Smooth muscle cell (in vitro differentiated cells): Measurements from ENCODE around the gene HOXB5. TPM values are rescaled to one million over a fixed set of nuclear protein-coding genes. Genes with fewer than 3 reads are reported as not detected.

ENCODE experiments used
- DNase-seq: peaks from one replicate; lab custom pipeline; 2025; ENCODE audit not compliant: unreplicated experiment; lab: John Stamatoyannopoulos, UW
- H2AFZ ChIP-seq: fragments of 200-600 bp; sonication (generic); 2 replicates; pipeline ENCODE4 v1.6.0; 2016; ENCODE audit warnings: antibody characterized with exemption, low read depth, mild to moderate bottlenecking
- H3F3A ChIP-seq: fragments of 200-600 bp; sonication (generic); 2 replicates; pipeline ENCODE4 v1.6.0; 2017; ENCODE audit warnings: antibody characterized with exemption, low read depth
- H3K27ac ChIP-seq: fragments of 200-600 bp; sonication (generic); 2 replicates; pipeline ENCODE4 v1.5.1; 2016; ENCODE audit warnings: low read depth, mild to moderate bottlenecking
- H3K27me3 ChIP-seq: fragments of 200-600 bp; sonication (generic); 2 replicates; pipeline ENCODE4 v1.6.1; 2016; ENCODE audit warnings: low read depth, mild to moderate bottlenecking
- H3K36me3 ChIP-seq: fragments of 200-600 bp; sonication (generic); 2 replicates; pipeline ENCODE4 v1.5.1; 2016; ENCODE audit warnings: low read depth
- H3K4me1 ChIP-seq: fragments of 200-600 bp; sonication (generic); 2 replicates; pipeline ENCODE4 v1.5.1; 2016; ENCODE audit warnings: low read depth
- H3K4me2 ChIP-seq: fragments of 200-600 bp; sonication (generic); 2 replicates; pipeline ENCODE4 v1.6.0; 2016; ENCODE audit warnings: mild to moderate bottlenecking
- H3K4me3 ChIP-seq: fragments of 200-600 bp; sonication (generic); 2 replicates; pipeline ENCODE4 v1.5.1; 2016; ENCODE audit warnings: mild to moderate bottlenecking
- H3K79me2 ChIP-seq: fragments of 200-600 bp; sonication (generic); 2 replicates; pipeline ENCODE4 v1.6.0; 2016; ENCODE audit warnings: low read depth, mild to moderate bottlenecking
- H3K9ac ChIP-seq: fragments of 200-600 bp; sonication (generic); 2 replicates; pipeline ENCODE4 v1.6.0; 2016; ENCODE audit warnings: low read depth
- H3K9me3 ChIP-seq: fragments of 200-600 bp; sonication (generic); replicated peaks from 2 replicates; pipeline ENCODE4 v1.5.1; 2016; ENCODE audit warnings: low read depth
- H4K20me1 ChIP-seq: fragments of 200-600 bp; sonication (generic); 2 replicates; pipeline ENCODE4 v1.6.0; 2016; ENCODE audit warnings: low read depth
- CTCF ChIP-seq: fragments of 200-600 bp; sonication (generic); IDR thresholded peaks from 2 replicates; pipeline ENCODE4 v1.5.1; 2017; ENCODE audit warnings: borderline replicate concordance, mild to moderate bottlenecking, antibody characterized with exemption; ENCODE audit not compliant: insufficient read depth, poor library complexity, severe bottlenecking
- WGBS: methylation state at CpG from one replicate; pipeline ENCODE4 v1.1.7; 2016; ENCODE audit warnings: low lambda C conversion rate; 5-methylcytosine and 5-hydroxymethylcytosine counted together
- polyA plus RNA-seq: library from polyadenylated mRNA; unstranded; fragments of >200 nt; fragmentation: Nextera tagmentation; extraction: Ambion mirVana; gene quantifications from 2 replicates; pipeline ENCODE4 v1.2.1, GENCODE V29; 2016
- total RNA-seq: library from RNA; depleted of rRNA; stranded (reverse); fragments of >200 nt; gene quantifications from 2 replicates; pipeline ENCODE4 v1.2.3, GENCODE V29; 2014

The HOXB5 gene
- total and polyA plus RNA-seq, 2 experiments from 2014 or later = 0.49 to 1.8 TPM

DNA sequence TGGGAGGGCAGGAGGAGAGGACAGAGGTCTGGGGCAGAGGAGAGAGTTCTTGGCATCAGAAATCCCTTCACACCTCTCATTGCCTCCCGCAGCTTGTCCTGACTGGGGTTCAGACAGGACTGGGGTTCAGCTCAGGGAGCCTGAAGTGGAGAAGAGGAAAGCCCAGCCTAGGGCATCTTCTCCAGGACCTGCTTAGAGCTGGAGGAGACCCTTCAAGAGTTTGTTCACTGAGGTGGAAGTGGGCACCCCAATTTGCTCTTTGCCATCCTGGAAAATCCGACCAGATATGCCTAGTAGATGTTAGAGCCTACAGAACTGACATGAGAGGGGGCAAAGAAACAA lies 5.5 kb downstream of the HOXB5 start:
- Histone ChIP-seq H2AFZ (no peak overlapping the region), H3K27ac (no peak overlapping the region), H3K4me2 (peak overlapping the region; percentile 51), H3K36me3 (no peaks in the 10 kb centered on the region), H3K4me1 (peaks cover 4% of the 10 kb centered on the region), H3K4me3 (peak overlapping the region; percentile 14), H3K79me2 (peaks cover 71% of the 10 kb centered on the region), H3K9ac (no peak overlapping the region), H3K27me3 (peaks cover 77% of the 10 kb centered on the region), H3K9me3 (no peaks in the 10 kb centered on the region), H3F3A (no peaks in the 10 kb centered on the region), H4K20me1 (peaks cover 99% of the 10 kb centered on the region)
- TF ChIP-seq CTCF = no peak
- DNase-seq = no peak
- WGBS = 66% methylated on average over 2 of the region's 2 CpGs

DNA sequence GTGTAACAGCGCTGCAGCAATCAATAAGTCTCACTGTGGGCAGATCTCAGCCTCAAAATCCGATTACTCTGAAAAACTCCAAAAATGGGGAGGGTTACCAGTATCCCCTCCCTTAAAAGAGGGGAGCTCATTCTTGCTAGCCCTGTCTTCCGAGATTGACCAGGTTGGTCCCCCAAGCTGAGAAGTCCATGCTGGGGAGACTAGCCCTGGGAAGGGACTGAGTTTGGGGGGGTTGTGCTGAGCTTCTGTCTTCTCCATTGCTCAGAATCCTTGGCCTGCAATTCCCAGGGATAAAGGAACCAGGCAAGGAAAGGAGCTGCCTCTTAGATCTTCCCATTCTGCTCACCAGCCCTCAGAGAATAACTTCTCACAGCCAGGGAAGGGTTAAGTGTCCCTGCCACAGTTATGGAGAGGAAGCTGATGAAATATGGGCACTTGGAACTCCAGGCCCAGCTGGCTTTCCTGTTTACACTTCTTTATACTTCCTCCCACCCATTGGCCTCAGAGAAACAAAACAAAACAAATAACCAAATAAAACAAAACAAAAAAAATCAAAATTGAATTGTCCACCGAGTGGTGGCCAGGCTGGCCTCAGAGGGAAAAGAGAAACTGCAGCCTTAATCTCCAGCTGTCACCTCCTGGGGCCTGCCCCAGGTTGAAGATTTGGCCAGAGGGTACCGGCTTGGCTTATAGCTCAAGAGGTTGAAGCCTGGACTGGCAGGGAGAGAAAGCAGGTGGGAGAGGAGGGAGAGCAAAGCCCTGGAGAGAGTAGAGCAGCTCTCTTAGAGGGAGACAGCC lies 6.1 kb downstream of the HOXB5 start:
- TF ChIP-seq CTCF = no peak
- Histone ChIP-seq H3K27me3 (peaks cover 77% of the 10 kb centered on the region), H3K27ac (no peak overlapping the region), H3F3A (no peaks in the 10 kb centered on the region), H3K36me3 (no peaks in the 10 kb centered on the region), H3K4me1 (no peaks in the 10 kb centered on the region), H3K9me3 (no peaks in the 10 kb centered on the region), H3K4me2 (peak overlapping the region; percentile 51), H4K20me1 (peaks cover 99% of the 10 kb centered on the region), H3K4me3 (peak overlapping the region; percentile 14), H3K9ac (no peak overlapping the region), H2AFZ (no peak overlapping the region), H3K79me2 (peaks cover 71% of the 10 kb centered on the region)
- WGBS = 64% methylated on average over 5 of the region's 5 CpGs
- no peak for DNase-seq

DNA sequence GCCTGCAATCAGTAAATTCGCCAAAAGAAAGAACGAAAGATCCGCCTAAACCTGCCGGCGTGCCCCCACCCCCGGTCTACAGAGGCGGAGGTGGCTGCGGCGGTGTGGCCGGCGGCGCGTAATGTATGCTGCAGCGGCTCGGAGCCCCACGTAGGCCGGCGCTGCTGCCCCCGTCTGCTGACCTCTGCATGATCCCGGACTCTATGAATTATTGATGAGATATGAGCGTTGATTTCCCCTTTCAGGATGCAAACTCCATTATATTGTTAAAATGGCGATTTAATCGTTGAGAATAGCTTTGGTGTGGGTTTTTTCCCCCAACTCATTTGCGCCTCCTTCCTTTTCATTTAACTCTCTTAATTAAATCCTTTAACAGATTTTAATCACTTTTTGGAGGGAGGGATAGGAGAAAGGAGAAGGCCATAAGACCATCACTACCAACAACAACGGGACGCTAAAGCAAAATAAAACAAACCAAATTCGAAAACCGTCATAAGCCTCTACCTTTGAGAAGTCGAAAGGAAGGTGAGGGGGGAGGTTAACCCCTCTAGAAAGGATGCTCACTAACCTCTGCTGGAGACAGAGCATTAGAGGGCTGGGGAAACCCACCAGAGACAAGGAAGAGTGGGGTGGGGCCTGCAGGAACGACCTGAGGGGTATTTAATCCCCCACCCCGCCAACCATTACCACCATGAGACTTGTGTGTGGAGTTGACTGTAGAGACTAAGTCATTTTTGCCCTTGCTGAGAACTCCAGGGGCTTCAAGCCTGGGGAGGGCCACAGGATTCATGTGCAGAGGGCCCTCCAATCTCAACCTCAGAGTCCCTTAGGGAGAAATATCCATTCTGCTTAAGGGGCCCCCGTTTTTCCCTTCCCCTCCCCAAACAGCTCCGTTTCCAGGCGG lies 7.0 kb downstream of the HOXB5 start:
- 19% methylated on average over 34 of the region's 34 CpGs for WGBS
- H3K4me2 ChIP-seq = peak overlapping the region; percentile 86
- TF ChIP-seq CTCF = no peak
- H3K4me3 ChIP-seq = peak overlapping the region; percentile 58
- no peak overlapping the region for H2AFZ ChIP-seq
- peaks cover 70% of the 10 kb centered on the region for H3K79me2 ChIP-seq
- DNase-seq = no peak
- no peaks in the 10 kb centered on the region for H3F3A ChIP-seq
- no peaks in the 10 kb centered on the region for H3K4me1 ChIP-seq
- no peak overlapping the region for H3K9ac ChIP-seq
- H3K27ac ChIP-seq = peak overlapping the region; percentile 1
- H3K36me3 ChIP-seq = no peaks in the 10 kb centered on the region
- peaks cover 99% of the 10 kb centered on the region for H4K20me1 ChIP-seq
- H3K9me3 ChIP-seq = no peaks in the 10 kb centered on the region
- H3K27me3 ChIP-seq = peaks cover 77% of the 10 kb centered on the region
